AG08395 (cell line): ENCODE measurements around the gene CASP10.

ENCODE experiments used
- DNase-seq: peaks from one replicate; pipeline ENCODE4 v3.0.0; 2012; ENCODE audit warnings: mixed read lengths, low spot score

The CASP10 gene

GRCh38 chr2:201260302-201260800, 77.4 kb downstream of the CASP10 start, which contains the start of gene CASP8:
CASP8 (plus strand) TSS chr2:201260536; CDS start chr2:201266487, 5,951 bp downstream.
- peak; percentile 37 for DNase-seq

GRCh38 chr2:201261471-201261870, 78.5 kb downstream of the CASP10 start:
- DNase-seq = no peak

- DNase-seq = no peak
Measured at GRCh38 chr2:201261906-201262305, 79.0 kb downstream of the CASP10 start.

GRCh38 chr2:201262718-201263117, 79.8 kb downstream of the CASP10 start:
- no peak for DNase-seq

GRCh38 chr2:201263779-201264178, 80.8 kb downstream of the CASP10 start:
- no peak for DNase-seq

GRCh38 chr2:201264472-201265173, 81.7 kb downstream of the CASP10 start:
- DNase-seq = no peak

GRCh38 chr2:201266629-201267028, 83.7 kb downstream of the CASP10 start:
- DNase-seq = no peak

- no peak for DNase-seq
Measured at GRCh38 chr2:201267278-201268030, 84.5 kb downstream of the CASP10 start.

GRCh38 chr2:201269764-201270163, 86.8 kb downstream of the CASP10 start:
- no peak for DNase-seq

- no peak for DNase-seq
Measured at GRCh38 chr2:201270293-201271001, 87.5 kb downstream of the CASP10 start.

GRCh38 chr2:201271917-201272316, 89.0 kb downstream of the CASP10 start:
- no peak for DNase-seq

- no peak for DNase-seq
Measured at GRCh38 chr2:201273330-201273983, 90.5 kb downstream of the CASP10 start.

- DNase-seq = no peak
Measured at GRCh38 chr2:201275069-201275468, 92.1 kb downstream of the CASP10 start.

- no peak for DNase-seq
Measured at GRCh38 chr2:201275990-201276389, 93.0 kb downstream of the CASP10 start.

- DNase-seq = no peak
Measured at GRCh38 chr2:201276511-201276910, 93.6 kb downstream of the CASP10 start.
